Liver (tissue), 9 donors: Measurements from ENCODE around the gene HIVEP3. TPM values are rescaled to one million over a fixed set of nuclear protein-coding genes. Genes with fewer than 3 reads are reported as not detected.

Experiments
- DNase-seq: peaks from one replicate; pipeline ENCODE4 v3.0.0-alpha.2; 2017; ENCODE audit warnings: low spot score
- H3K27ac ChIP-seq, 2 donors: one replicate each; pipeline ENCODE4 v1.7.0; 2013; ENCODE audit warnings: inconsistent platforms in 2 of 2, low read length in 2 of 2, control low read depth in 1 of 2, low read depth in 1 of 2, mild to moderate bottlenecking in 1 of 2
- H3K27me3 ChIP-seq, 4 donors: one replicate each; pipeline versions ENCODE4 v1.6.1 to v1.7.0; 2013; ENCODE audit warnings: low read length in 3 of 4, inconsistent platforms in 1 of 4, mild to moderate bottlenecking in 1 of 4, moderate library complexity in 1 of 4; ENCODE audit not compliant: control insufficient read depth in 4 of 4, insufficient read depth in 4 of 4
- H3K36me3 ChIP-seq, 4 donors: one replicate each; pipeline versions ENCODE4 v1.6.1 to v1.7.0; 2013; ENCODE audit warnings: low read length in 3 of 4, mild to moderate bottlenecking in 3 of 4, low read depth in 1 of 4, moderate library complexity in 1 of 4; ENCODE audit not compliant: control insufficient read depth in 4 of 4, insufficient read depth in 3 of 4
- H3K4me1 ChIP-seq, 4 donors: one replicate each; pipeline versions ENCODE4 v1.6.1 to v1.7.0; 2013; ENCODE audit warnings: low read length in 3 of 4, mild to moderate bottlenecking in 3 of 4, moderate library complexity in 1 of 4; ENCODE audit not compliant: control insufficient read depth in 4 of 4, insufficient read depth in 4 of 4
- H3K4me3 ChIP-seq, 3 donors: one replicate each; pipeline versions ENCODE4 v1.6.1 to v1.7.0; 2013; ENCODE audit warnings: low read length in 3 of 3, control low read depth in 1 of 3, low read depth in 1 of 3, mild to moderate bottlenecking in 1 of 3
- H3K9ac ChIP-seq, 2 donors: one replicate each; pipeline ENCODE4 v1.7.0; 2013; ENCODE audit warnings: low read length in 2 of 2, mild to moderate bottlenecking in 2 of 2, moderate library complexity in 2 of 2, control low read depth in 1 of 2, low read depth in 1 of 2
- H3K9me3 ChIP-seq, 4 donors: one replicate each; pipeline versions ENCODE4 v1.6.1 to v1.7.0; 2013; ENCODE audit warnings: low read length in 3 of 4; ENCODE audit not compliant: control insufficient read depth in 4 of 4
- ATF3 ChIP-seq: IDR thresholded peaks from 2 replicates; pipeline ENCODE4 v1.6.1; 2016; ENCODE audit warnings: antibody characterized with exemption
- CTCF ChIP-seq: fragments of 150-350 bp; IDR thresholded peaks from 2 replicates; pipeline ENCODE4 v1.5.1; 2017; ENCODE audit warnings: improper control_type of control experiment, low read depth, low read length; ENCODE audit not compliant: missing input control
- EGR1 ChIP-seq, 2 donors: IDR thresholded peaks; 2 replicates each; pipeline ENCODE4 v1.6.1; 2016 to 2018; ENCODE audit warnings: antibody characterized with exemption in 2 of 2, low read depth in 2 of 2
- FOXA2 ChIP-seq: IDR thresholded peaks from 2 replicates; pipeline ENCODE4 v1.6.1; 2016; ENCODE audit warnings: antibody characterized with exemption
- GABPA ChIP-seq, 2 donors: IDR thresholded peaks in 1 of 2; conservative IDR thresholded peaks in 1 of 2; 2 replicates each; pipeline ENCODE4 v1.6.1; 2016; ENCODE audit warnings: antibody characterized with exemption in 2 of 2, mild to moderate bottlenecking in 1 of 2, moderate library complexity in 1 of 2
- HNF4A ChIP-seq, 2 donors: conservative IDR thresholded peaks; 2 replicates each; pipeline ENCODE4 v1.6.1; 2016; ENCODE audit warnings: antibody characterized with exemption in 2 of 2, mild to moderate bottlenecking in 2 of 2
- HNF4G ChIP-seq: IDR thresholded peaks from 2 replicates; pipeline ENCODE4 v1.6.1; 2016; ENCODE audit warnings: antibody characterized with exemption
- JUND ChIP-seq, 2 donors: IDR thresholded peaks; 2 replicates each; pipeline ENCODE4 v1.6.1; 2016; ENCODE audit warnings: antibody characterized with exemption in 2 of 2
- MAX ChIP-seq: IDR thresholded peaks from 2 replicates; pipeline ENCODE4 v1.6.1; 2016; ENCODE audit warnings: antibody characterized with exemption
- NR2F2 ChIP-seq: IDR thresholded peaks from 2 replicates; pipeline ENCODE4 v1.6.1; 2016; ENCODE audit warnings: antibody characterized with exemption
- RAD21 ChIP-seq, 2 donors: IDR thresholded peaks; 2 replicates each; pipeline ENCODE4 v1.6.1; 2016; ENCODE audit warnings: antibody characterized with exemption in 2 of 2, mild to moderate bottlenecking in 2 of 2
- REST ChIP-seq: IDR thresholded peaks from 2 replicates; pipeline ENCODE4 v1.6.1; 2016; ENCODE audit warnings: antibody characterized with exemption, mild to moderate bottlenecking
- RXRA ChIP-seq, 2 donors: IDR thresholded peaks; 2 replicates each; pipeline ENCODE4 v1.6.1; 2017 to 2018; ENCODE audit warnings: antibody characterized with exemption in 2 of 2, mild to moderate bottlenecking in 1 of 2
- SP1 ChIP-seq: IDR thresholded peaks from 2 replicates; pipeline ENCODE4 v1.6.1; 2018; ENCODE audit warnings: antibody characterized with exemption, mild to moderate bottlenecking
- TAF1 ChIP-seq: conservative IDR thresholded peaks from 2 replicates; pipeline ENCODE4 v1.6.1; 2016; ENCODE audit warnings: antibody characterized with exemption, mild to moderate bottlenecking
- YY1 ChIP-seq: IDR thresholded peaks from 2 replicates; pipeline ENCODE4 v1.6.1; 2016; ENCODE audit warnings: antibody characterized with exemption, mild to moderate bottlenecking
- WGBS: extraction: QIAGEN DNeasy Blood & Tissue Kit; methylation state at CpG from one replicate; pipeline ENCODE4 v1.1.7; 2013; 5-methylcytosine and 5-hydroxymethylcytosine counted together
- polyA plus RNA-seq, 2 donors: library from polyadenylated mRNA; stranded (reverse) in 1 of 2; unstranded in 1 of 2; fragments of 200-250 nt in 1 of 2; fragments of >200 nt in 1 of 2; fragmentation: Nextera tagmentation in 1 of 2; extraction: Ambion mirVana in 1 of 2; gene quantifications; one replicate each; pipeline versions ENCODE4 v1.2.1 to v1.2.3, GENCODE V29; 2013 to 2015
- total RNA-seq, 2 donors: library from RNA; depleted of rRNA; stranded (reverse); fragments of >200 nt; gene quantifications; one replicate each; pipeline ENCODE4 v1.2.3, GENCODE V29; 2014
- donor health status: healthy.
- donor health status: healthy.
- donor health status: healthy.
- donor health status: healthy.
- donor health status: healthy.

HIVEP3 gene
- total and polyA plus RNA-seq, 4 donors, result 0.93 to 1.6 (median 1.4) TPM

GRCh38 chr1:41742219-41742618, 176.5 kb downstream of the HIVEP3 start (continued):
- no peak for TF ChIP-seq REST
- no peak for TF ChIP-seq HNF4G

- TF ChIP-seq FOXA2 (no peak), HNF4A (conservative IDR thresholded peaks at IDR 0.05) (no peak), HNF4G (no peak)
- no peaks in the 10 kb centered on the region for H3K9me3 ChIP-seq
- no peak overlapping the region for H3K4me3 ChIP-seq
- WGBS, result 82% methylated on average over 7 of the region's 7 CpGs
- DNase-seq, result no peak
- peaks cover 0 to 5% (median 2%) of the 10 kb centered on the region in 4 donors for H3K4me1 ChIP-seq
- no peak overlapping the region for H3K27ac ChIP-seq
- no peaks in the 10 kb centered on the region for H3K36me3 ChIP-seq
- no peak overlapping the region for H3K9ac ChIP-seq
- no peaks in the 10 kb centered on the region for H3K27me3 ChIP-seq
Observed at GRCh38 chr1:41741244-41741643, 177.5 kb downstream of the HIVEP3 start.

- TF ChIP-seq EGR1 (IDR thresholded peaks at IDR 0.05; ENCODE audit: low read depth in 2 of 2) (no peak), ATF3 (no peak), HNF4A (conservative IDR thresholded peaks at IDR 0.05) (no peak), HNF4G (no peak), SP1 (no peak), YY1 (no peak), FOXA2 (no peak), GABPA (IDR thresholded peaks at IDR 0.05 in 1 of 2, conservative IDR thresholded peaks at IDR 0.05 in 1 of 2) (no peak), TAF1 (no peak), JUND (IDR thresholded peaks at IDR 0.05) (no peak), RXRA (IDR thresholded peaks at IDR 0.05) (no peak), CTCF (no peak), RAD21 (IDR thresholded peaks at IDR 0.05) (no peak), NR2F2 (no peak), MAX (no peak)
- 61% methylated on average over 5 of the region's 5 CpGs for WGBS
- H3K27ac ChIP-seq, result no peak overlapping the region
Observed at GRCh38 chr1:41740630-41741239, 178.0 kb downstream of the HIVEP3 start.

More at GRCh38 chr1:41740630-41741239, 178.0 kb downstream of the HIVEP3 start:
- Histone ChIP-seq H3K36me3 (no peaks in the 10 kb centered on the region), H3K4me3 (no peak overlapping the region), H3K9ac (no peak overlapping the region), H3K27me3 (no peaks in the 10 kb centered on the region), H3K4me1 (peaks cover 0 to 5% (median 2%) of the 10 kb centered on the region in 4 donors), H3K9me3 (no peaks in the 10 kb centered on the region)
- DNase-seq, result no peak
